Measurements from ENCODE around the gene FAM170B. TPM values are rescaled to one million over a fixed set of nuclear protein-coding genes. Genes with fewer than 3 reads are reported as not detected.

Gene FAM170B
- total RNA-seq, 1 donor from 2014 or later, result not detected

DNA sequence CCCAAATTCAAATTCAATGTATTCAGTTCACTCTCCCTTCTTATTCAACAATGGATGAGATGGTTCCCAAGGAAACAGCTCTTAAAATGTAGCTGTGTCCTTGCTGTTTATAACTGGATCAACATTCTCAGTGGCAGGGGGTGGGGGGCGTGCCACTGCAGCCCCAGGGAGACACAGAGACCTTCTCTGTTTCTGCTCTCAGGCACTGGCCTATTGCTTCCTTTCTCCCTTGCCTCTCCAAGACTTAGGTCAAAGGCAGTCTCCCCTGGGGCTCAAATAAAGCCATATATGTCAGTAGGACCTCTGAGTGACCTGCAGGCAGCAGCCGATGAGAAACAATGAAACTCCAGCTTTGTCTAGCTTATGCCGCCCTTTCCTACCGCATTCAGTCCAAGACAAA, 39.2 kb downstream of the FAM170B start:
- no peaks in the 10 kb centered on the region for H3K36me3 ChIP-seq (ENCODE audit: control insufficient read depth, insufficient read depth, low read length)
- no peaks in the 10 kb centered on the region for H3K27me3 ChIP-seq (ENCODE audit: control insufficient read depth, insufficient read depth, low read length)
- TF ChIP-seq, protein P1, sequence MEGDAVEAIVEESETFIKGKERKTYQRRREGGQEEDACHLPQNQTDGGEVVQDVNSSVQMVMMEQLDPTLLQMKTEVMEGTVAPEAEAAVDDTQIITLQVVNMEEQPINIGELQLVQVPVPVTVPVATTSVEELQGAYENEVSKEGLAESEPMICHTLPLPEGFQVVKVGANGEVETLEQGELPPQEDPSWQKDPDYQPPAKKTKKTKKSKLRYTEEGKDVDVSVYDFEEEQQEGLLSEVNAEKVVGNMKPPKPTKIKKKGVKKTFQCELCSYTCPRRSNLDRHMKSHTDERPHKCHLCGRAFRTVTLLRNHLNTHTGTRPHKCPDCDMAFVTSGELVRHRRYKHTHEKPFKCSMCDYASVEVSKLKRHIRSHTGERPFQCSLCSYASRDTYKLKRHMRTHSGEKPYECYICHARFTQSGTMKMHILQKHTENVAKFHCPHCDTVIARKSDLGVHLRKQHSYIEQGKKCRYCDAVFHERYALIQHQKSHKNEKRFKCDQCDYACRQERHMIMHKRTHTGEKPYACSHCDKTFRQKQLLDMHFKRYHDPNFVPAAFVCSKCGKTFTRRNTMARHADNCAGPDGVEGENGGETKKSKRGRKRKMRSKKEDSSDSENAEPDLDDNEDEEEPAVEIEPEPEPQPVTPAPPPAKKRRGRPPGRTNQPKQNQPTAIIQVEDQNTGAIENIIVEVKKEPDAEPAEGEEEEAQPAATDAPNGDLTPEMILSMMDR (IDR thresholded peaks at IDR 0.05; ENCODE audit: insufficient read depth, low read length, severe bottlenecking), result no peak
- H3K4me3 ChIP-seq (ENCODE audit: low read depth, low read length), result no peak overlapping the region
- DNase-seq (ENCODE audit: low read depth), result no peak
- FAIRE-seq, result no peak

DNA sequence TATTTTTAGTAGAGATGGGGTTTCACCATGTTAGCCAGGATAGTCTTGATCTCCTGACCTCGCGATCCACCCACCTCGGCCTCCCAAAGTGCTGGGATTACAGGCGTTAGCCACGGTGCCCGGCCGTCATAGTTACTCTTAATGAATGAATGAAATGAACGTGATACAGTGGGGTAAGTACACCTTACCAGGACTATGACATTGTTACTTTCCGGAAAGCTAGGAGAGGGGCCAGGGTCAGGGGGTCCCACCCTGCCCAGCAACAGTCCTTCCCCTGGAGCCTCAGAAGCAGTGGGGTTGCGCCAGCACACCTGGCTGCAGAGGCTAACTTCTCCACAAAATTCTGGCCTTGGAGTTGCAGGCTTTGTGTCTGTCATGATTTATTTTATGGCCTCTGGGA, 39.9 kb downstream of the FAM170B start:
- no peak overlapping the region for H3K4me3 ChIP-seq (ENCODE audit: low read depth, low read length)

DNA sequence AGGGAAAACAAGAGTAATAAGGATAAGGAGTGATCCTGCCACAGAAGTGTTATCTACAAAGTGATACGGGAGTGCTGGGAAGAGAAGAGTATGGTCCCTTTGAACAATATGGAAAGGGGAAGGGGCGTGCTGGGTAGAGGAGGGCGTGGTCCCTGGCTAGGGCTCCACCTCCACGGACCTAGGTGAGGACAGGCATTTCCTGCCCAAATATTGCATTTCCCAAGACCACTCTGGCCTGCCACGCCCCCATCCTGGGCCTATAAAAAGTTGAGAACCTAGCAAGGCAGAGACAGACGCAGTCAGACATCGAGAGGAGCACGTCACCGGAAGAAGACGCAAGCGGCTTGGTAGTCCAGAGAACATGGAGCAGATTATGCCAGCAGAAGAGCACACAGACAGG, 41.3 kb downstream of the FAM170B start:
- no peak for DNase-seq (ENCODE audit: low read depth)
- no peaks in the 10 kb centered on the region for H3K27me3 ChIP-seq (ENCODE audit: control insufficient read depth, insufficient read depth, low read length)

More for the DNA sequence above, 39.9 kb downstream of the FAM170B start:
- TF ChIP-seq, protein P1 (IDR thresholded peaks at IDR 0.05; ENCODE audit: insufficient read depth, low read length, severe bottlenecking), result no peak
- H3K27me3 ChIP-seq (ENCODE audit: control insufficient read depth, insufficient read depth, low read length), result no peaks in the 10 kb centered on the region
- DNase-seq (ENCODE audit: low read depth), result no peak
- FAIRE-seq, result no peak
- no peaks in the 10 kb centered on the region for H3K36me3 ChIP-seq (ENCODE audit: control insufficient read depth, insufficient read depth, low read length)

DNA sequence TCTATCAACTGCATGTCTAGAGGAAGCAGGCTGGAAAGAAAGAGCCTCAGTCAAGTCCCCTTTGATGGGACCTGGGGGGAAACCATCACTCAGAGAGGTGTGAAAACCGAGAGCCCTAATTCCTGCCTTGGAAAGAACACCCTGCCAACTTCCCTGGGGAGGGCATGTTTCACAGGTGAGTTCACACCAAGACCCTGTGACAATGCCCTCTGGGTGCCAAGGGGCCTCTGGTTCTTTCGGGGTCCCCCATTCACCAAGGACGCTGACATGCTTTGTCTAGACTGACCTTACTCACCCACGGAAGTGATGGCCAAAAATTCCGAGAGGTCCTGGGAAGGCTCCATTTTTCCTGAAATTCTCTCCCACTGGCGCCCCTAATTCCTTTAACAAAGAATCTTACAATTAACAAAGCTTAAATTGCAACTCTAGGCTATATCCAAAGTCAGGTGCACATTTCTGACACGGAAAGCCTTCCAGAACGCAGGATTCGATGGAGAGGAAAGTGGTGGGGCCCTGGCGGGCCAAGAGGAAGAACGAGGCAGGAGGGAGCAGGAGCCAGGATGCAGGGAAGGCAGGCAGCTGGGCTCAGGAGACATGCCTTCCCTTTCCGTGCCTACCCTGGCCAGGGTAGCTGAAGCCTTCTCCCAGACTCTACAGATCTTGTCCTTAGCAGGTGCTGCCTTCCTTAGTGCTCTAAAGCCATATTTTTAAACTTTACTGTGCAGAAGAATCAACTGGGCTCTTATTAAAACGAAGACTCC, 42.2 kb downstream of the FAM170B start:
- H3K27me3 ChIP-seq (ENCODE audit: control insufficient read depth, insufficient read depth, low read length), result no peaks in the 10 kb centered on the region
- FAIRE-seq, result no peak
- TF ChIP-seq, protein P1 (IDR thresholded peaks at IDR 0.05; ENCODE audit: insufficient read depth, low read length, severe bottlenecking), result no peak
- DNase-seq (ENCODE audit: low read depth), result no peak
- no peaks in the 10 kb centered on the region for H3K36me3 ChIP-seq (ENCODE audit: control insufficient read depth, insufficient read depth, low read length)
- H3K4me3 ChIP-seq (ENCODE audit: low read depth, low read length), result no peak overlapping the region

More for the DNA sequence above, 41.3 kb downstream of the FAM170B start:
- TF ChIP-seq, protein P1 (IDR thresholded peaks at IDR 0.05; ENCODE audit: insufficient read depth, low read length, severe bottlenecking), result no peak
- Histone ChIP-seq H3K36me3 (ENCODE audit: control insufficient read depth, insufficient read depth, low read length) (no peaks in the 10 kb centered on the region), H3K4me3 (ENCODE audit: low read depth, low read length) (no peak overlapping the region)
- FAIRE-seq, result no peak

DNA sequence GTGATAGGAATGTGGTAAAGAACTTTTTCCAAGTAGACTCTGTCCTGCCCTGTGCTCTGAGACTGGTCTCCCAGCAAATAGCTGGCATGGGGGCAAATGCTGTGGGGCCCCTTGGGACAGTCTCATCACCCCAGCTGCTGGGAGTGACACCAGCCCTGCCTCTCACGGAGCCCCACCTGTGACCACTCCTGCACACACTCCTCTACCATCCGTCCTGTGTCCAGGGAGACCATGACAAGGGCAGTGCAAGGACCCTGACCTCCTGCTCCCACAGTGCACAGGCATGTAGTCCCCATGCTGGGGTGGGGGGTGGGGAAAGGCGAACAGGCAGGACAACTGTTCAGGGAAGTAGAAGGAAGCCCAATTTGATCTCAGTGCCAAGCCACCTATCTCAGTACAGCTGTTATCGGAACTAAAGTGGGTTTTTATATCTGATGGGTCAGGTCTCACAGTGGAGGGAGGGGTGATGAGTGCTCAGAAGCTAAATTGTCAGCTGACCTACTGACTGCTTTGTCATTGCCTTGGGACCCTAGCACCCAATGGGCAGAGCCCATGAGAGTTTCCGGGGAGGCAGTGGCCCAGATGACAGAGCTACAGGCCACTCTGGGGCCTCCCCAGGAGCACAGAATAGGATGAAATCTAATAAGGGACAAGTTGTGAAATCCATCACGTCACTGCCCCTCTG, 43.0 kb downstream of the FAM170B start:
- no peak overlapping the region for H3K4me3 ChIP-seq (ENCODE audit: low read depth, low read length)
- H3K36me3 ChIP-seq (ENCODE audit: control insufficient read depth, insufficient read depth, low read length), result no peaks in the 10 kb centered on the region
- no peaks in the 10 kb centered on the region for H3K27me3 ChIP-seq (ENCODE audit: control insufficient read depth, insufficient read depth, low read length)
- TF ChIP-seq, protein P1 (IDR thresholded peaks at IDR 0.05; ENCODE audit: insufficient read depth, low read length, severe bottlenecking), result no peak
- DNase-seq (ENCODE audit: low read depth) (no peak), FAIRE-seq (no peak)

All from bronchial epithelial cell (primary cell).